Glutamatergic neuron (in vitro differentiated cells): ENCODE results near the gene SELENOO. TPM values are rescaled to one million over a fixed set of nuclear protein-coding genes. Genes with fewer than 3 reads are reported as not detected.

Experiments
- DNase-seq: peaks from one replicate; pipeline ENCODE4 v3.0.0; 2022
- H3K27ac Mint-ChIP-seq: one replicate; pipeline ENCODE4 v1.8.0; 2020; ENCODE audit warnings: mild to moderate bottlenecking, mixed read lengths, inconsistent platforms; ENCODE audit not compliant: unreplicated experiment
- H3K27me3 Mint-ChIP-seq: one replicate; pipeline ENCODE4 v1.8.0; 2020; ENCODE audit warnings: mild to moderate bottlenecking, moderate library complexity, mixed read lengths, inconsistent platforms; ENCODE audit not compliant: unreplicated experiment
- H3K36me3 Mint-ChIP-seq: one replicate; pipeline ENCODE4 v1.8.0; 2020; ENCODE audit warnings: mild to moderate bottlenecking, mixed read lengths, inconsistent platforms; ENCODE audit not compliant: unreplicated experiment
- H3K4me1 Mint-ChIP-seq: one replicate; pipeline ENCODE4 v1.8.0; 2020; ENCODE audit warnings: mild to moderate bottlenecking, low read depth, mixed read lengths, inconsistent platforms; ENCODE audit not compliant: unreplicated experiment
- H3K4me3 Mint-ChIP-seq: one replicate; pipeline ENCODE4 v1.8.0; 2020; ENCODE audit warnings: mild to moderate bottlenecking, mixed read lengths, inconsistent platforms; ENCODE audit not compliant: unreplicated experiment
- H3K9me3 Mint-ChIP-seq: one replicate; pipeline ENCODE4 v1.8.0; 2020; ENCODE audit warnings: mild to moderate bottlenecking, moderate library complexity, mixed read lengths, inconsistent platforms; ENCODE audit not compliant: unreplicated experiment
- total RNA-seq: library from RNA; stranded (reverse); fragmentation: NEBNext Ultra II Directional; extraction: Animal tissue kit (Norgen Biotek cat#: 25700); gene quantifications from one replicate; pipeline ENCODE4 v1.2.1, GENCODE V29; 2021; ENCODE audit not compliant: unreplicated experiment
- TF ChIP-seq, protein P1 (sequence below): fragments of 200-600 bp; sonication (generic); IDR thresholded peaks from one replicate; pipeline ENCODE4 v1.5.0; 2021; ENCODE audit not compliant: partially characterized antibody, unreplicated experiment

Gene SELENOO
- total RNA-seq, 1 donor from 2014 or later = 23.9 TPM

DNA sequence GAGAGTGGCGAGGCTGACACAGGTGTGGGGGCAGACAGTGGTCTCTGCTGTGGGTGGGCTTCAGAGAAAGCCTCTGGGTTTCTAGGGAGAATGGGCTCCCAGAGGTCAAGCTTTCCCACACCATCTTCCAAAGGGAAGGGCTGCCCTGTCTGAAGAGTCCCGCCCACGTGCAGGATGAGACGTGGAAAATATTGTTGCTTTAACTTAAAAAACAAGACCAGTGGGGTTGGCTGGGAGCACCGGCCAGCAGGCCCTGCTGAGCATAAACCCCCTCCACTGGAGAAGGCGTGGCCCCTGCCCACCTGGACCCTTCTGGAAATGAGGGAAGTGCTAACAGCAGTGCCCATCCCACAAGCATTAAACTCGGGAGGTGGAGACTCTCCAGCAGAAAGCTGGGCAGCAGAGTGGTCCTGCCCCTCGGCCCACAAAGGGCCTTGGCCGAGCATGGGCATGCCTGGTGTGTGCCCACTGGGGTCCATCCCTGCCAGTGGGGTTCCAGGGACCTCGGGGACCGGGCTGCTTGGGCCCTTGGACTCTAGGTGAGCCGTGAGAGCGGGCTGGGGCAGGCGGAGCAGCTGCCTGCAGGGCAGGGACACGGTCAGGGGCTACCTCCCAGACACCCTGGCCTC lies 15.4 kb downstream of the SELENOO start:
- Mint-ChIP-seq H3K27ac (no peak overlapping the region), H3K27me3 (peaks cover 20% of the 10 kb centered on the region), H3K9me3 (peaks cover 13% of the 10 kb centered on the region), H3K4me3 (no peak overlapping the region), H3K4me1 (no peaks in the 10 kb centered on the region), H3K36me3 (peaks cover 18% of the 10 kb centered on the region)
- TF ChIP-seq, protein P1, sequence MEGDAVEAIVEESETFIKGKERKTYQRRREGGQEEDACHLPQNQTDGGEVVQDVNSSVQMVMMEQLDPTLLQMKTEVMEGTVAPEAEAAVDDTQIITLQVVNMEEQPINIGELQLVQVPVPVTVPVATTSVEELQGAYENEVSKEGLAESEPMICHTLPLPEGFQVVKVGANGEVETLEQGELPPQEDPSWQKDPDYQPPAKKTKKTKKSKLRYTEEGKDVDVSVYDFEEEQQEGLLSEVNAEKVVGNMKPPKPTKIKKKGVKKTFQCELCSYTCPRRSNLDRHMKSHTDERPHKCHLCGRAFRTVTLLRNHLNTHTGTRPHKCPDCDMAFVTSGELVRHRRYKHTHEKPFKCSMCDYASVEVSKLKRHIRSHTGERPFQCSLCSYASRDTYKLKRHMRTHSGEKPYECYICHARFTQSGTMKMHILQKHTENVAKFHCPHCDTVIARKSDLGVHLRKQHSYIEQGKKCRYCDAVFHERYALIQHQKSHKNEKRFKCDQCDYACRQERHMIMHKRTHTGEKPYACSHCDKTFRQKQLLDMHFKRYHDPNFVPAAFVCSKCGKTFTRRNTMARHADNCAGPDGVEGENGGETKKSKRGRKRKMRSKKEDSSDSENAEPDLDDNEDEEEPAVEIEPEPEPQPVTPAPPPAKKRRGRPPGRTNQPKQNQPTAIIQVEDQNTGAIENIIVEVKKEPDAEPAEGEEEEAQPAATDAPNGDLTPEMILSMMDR = no peak
- DNase-seq = no peak

DNA sequence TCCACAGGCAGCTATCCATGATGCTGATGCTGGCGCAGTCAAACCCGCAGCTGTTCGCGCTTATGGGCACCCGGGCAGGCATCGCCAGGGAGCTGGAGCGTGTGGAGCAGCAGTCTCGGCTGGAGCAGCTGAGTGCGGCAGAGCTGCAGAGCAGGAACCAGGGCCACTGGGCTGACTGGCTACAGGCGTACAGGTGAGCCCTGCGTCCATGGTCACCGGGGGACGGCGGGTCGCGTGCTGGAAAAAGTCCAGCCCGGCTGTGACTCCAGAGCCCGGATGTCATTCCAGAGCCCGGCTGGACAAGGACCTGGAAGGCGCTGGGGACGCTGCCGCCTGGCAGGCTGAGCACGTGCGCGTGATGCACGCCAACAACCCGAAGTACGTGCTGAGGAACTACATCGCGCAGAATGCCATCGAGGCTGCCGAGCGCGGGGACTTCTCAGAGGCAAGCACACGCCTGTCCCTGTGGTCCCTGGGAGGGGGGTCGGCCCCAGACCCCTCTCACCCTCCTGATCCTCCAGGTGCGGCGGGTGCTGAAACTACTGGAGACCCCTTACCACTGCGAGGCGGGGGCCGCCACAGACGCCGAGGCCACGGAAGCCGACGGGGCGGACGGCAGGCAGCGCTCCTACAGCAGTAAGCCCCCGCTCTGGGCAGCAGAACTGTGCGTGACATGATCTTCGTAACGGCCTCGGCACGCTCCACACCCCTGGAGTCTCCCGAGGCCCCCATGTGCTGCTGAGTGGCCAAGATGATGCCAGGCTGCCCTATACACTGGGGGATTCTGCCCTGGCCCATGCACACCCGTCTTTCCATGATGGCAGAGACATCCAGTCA lies 16.1 kb downstream of the SELENOO start:
- TF ChIP-seq, protein P1 = no peak
- Mint-ChIP-seq H3K9me3 (peaks cover 13% of the 10 kb centered on the region), H3K27ac (no peak overlapping the region), H3K36me3 (peaks cover 18% of the 10 kb centered on the region), H3K4me1 (no peaks in the 10 kb centered on the region), H3K4me3 (no peak overlapping the region), H3K27me3 (peaks cover 17% of the 10 kb centered on the region)
- peak; percentile 16 for DNase-seq

DNA sequence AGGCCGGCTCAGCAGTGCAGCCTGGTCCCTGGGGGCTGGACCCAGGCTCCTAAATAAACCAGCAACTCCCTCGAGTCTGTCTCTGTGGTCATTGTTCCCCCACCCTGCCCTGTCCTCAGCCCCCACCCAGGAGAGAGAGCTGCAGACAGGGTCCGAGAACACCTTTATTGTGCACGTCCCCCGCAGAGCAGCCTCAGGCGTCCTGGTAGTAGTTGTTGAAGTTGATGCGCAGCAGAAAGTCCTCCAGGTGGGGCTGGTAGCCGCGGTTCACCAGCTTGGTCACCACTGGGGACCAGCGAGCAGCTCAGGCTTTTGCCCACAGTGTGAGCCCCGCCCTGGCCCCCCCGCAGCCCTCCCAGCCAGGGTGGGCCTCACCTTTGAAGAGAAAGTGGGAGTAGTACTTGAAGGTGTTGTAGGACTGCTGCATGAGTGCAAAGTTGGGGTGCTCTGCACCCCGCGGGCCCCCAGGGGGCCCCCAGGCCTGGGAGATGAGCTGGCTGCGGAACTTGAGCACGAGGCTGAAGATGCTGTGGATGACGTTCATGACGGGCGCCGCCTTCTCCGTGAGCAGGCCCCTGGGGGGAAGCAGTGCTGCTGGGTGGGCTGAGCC lies 16.8 kb downstream of the SELENOO start:
- TF ChIP-seq, protein P1 = no peak
- Mint-ChIP-seq H3K36me3 (peaks cover 12% of the 10 kb centered on the region), H3K27ac (no peak overlapping the region), H3K4me1 (no peaks in the 10 kb centered on the region), H3K27me3 (peaks cover 17% of the 10 kb centered on the region), H3K4me3 (no peak overlapping the region), H3K9me3 (peaks cover 13% of the 10 kb centered on the region)
- DNase-seq = peak; percentile 15

DNA sequence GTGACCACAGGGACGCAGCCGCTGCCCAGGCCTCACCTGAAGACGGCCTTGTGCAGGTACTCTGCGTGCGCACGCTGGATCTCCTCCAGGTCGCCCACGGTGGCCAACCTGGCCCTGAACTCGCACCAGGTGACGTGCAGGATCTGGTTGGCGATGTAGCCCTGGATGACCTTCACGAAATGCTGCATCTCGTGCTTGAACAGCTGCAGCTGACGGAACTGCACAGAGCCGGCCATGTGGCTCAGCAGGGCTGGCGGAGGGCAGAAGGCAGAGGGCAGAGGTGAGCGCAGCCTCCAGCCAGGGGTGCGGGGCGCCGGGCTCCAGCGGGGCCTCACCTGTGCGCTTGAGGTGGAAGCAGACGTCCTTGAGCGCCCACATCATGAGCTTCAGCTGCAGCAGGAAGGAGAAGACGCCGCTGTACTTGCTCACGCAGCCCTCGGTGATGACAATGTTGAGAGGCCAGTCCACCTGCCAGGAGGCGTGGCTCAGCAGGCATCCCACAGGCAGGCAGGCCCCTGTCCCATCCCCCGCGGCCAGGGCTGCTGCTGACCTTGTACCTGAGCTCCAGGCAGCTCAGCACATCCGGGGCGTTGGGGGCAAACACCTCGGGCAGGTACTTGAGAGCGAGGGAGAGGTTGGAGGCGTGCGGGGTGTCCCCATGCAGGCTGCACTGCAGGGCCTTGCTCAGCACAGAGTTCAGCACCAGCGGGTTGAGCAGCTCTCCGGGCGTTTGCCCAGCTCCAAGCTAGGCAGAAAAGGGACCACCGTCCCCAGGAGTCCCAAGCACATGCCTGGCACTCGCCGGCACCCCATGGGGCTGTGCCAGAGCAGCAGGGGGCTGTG lies 17.6 kb downstream of the SELENOO start:
- Mint-ChIP-seq H3K27me3 (peaks cover 17% of the 10 kb centered on the region), H3K9me3 (peaks cover 13% of the 10 kb centered on the region), H3K4me1 (no peaks in the 10 kb centered on the region), H3K4me3 (no peak overlapping the region), H3K27ac (no peak overlapping the region), H3K36me3 (peaks cover 5% of the 10 kb centered on the region)
- DNase-seq = no peak
- TF ChIP-seq, protein P1 = no peak
